Activated CD4-positive, alpha-beta memory T cell treated with anti-CD3 and anti-CD28 coated beads, Interleukin-2, amount 10 ng/mL, durations not matched to agents 7 days and 5 days (primary cell): ENCODE results near the gene SERTM1. TPM values are rescaled to one million over a fixed set of nuclear protein-coding genes. Genes with fewer than 3 reads are reported as not detected.

ENCODE experiments used
- CTCF ChIA-PET: fragments of 350-600 bp; sonication (Branson Sonifier 250); formaldehyde crosslinking; loops from one replicate; lab custom pipeline; 2021; ENCODE audit warnings: antibody characterized with exemption, inconsistent platforms; lab: Charles Lee
- POLR2A ChIA-PET: fragments of 350-600 bp; sonication (Branson Sonifier 250); formaldehyde crosslinking; loops from one replicate; lab custom pipeline; 2021; ENCODE audit warnings: antibody characterized with exemption; lab: Charles Lee
- DNase-seq: peaks from one replicate; pipeline ENCODE4 v3.0.0-alpha.2; 2020
- H3K27ac Mint-ChIP-seq: one replicate; pipeline ENCODE4 v1.8.0; 2021; ENCODE audit warnings: mild to moderate bottlenecking, mixed read lengths
- H3K27me3 Mint-ChIP-seq: one replicate; pipeline ENCODE4 v1.8.0; 2021; ENCODE audit warnings: mixed read lengths
- H3K36me3 Mint-ChIP-seq: one replicate; pipeline ENCODE4 v1.8.0; 2021; ENCODE audit warnings: low read depth, mixed read lengths
- H3K4me1 Mint-ChIP-seq: one replicate; pipeline ENCODE4 v1.8.0; 2021; ENCODE audit warnings: mixed read lengths
- H3K4me3 Mint-ChIP-seq: one replicate; pipeline ENCODE4 v1.8.0; 2021; ENCODE audit warnings: mild to moderate bottlenecking, mixed read lengths
- H3K9me3 Mint-ChIP-seq: one replicate; pipeline ENCODE4 v1.8.0; 2021; ENCODE audit warnings: mixed read lengths
- total RNA-seq, 2 experiments: library from RNA; stranded (reverse); gene quantifications; one replicate each; pipeline ENCODE4 v1.2.3, GENCODE V29; 2021

SERTM1 gene
- not detected for total RNA-seq

DNA sequence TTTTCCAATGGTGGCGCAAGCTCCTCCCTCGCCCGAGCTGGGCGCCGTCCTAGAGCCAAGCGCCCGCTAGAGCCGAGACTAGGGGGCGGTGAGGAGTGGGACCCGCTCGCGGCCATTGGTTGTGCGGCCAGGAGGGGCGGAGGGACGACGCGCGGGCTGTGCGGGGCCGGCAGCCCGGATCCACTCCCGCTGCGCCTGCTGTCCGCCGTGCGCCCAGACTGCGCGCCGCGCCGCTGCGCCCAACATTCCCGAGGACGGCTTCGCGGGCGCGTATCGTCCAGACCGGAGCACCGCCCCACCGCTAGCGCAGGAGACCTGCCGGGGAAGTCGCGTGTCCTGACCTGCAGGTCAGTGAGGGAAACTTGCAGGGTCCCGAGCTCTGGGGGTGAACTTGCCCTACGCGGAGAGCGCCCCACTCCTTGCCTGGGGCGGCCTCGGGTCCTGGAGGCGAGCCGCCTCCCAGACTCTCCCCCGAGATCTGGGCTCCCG is at the start of gene SERTM1:
Gene SERTM1, plus strand, starts transcription at position 183 of the 489 bp plus-strand sequence. CDS start 21,059 bp downstream, outside the sequence.
- peaks cover 33% of the 10 kb centered on the region for H3K27me3 Mint-ChIP-seq
- peaks cover 6% of the 10 kb centered on the region for H3K9me3 Mint-ChIP-seq
- H3K4me1 Mint-ChIP-seq, result peaks cover 1% of the 10 kb centered on the region
- CTCF ChIA-PET, result no interaction called here
- H3K36me3 Mint-ChIP-seq, result no peaks in the 10 kb centered on the region
- POLR2A ChIA-PET, result no interaction called here
- no peak for DNase-seq
- no peak within 1 kb of the TSS for H3K27ac Mint-ChIP-seq
- H3K4me3 Mint-ChIP-seq, result no peak within 1 kb of the TSS

DNA sequence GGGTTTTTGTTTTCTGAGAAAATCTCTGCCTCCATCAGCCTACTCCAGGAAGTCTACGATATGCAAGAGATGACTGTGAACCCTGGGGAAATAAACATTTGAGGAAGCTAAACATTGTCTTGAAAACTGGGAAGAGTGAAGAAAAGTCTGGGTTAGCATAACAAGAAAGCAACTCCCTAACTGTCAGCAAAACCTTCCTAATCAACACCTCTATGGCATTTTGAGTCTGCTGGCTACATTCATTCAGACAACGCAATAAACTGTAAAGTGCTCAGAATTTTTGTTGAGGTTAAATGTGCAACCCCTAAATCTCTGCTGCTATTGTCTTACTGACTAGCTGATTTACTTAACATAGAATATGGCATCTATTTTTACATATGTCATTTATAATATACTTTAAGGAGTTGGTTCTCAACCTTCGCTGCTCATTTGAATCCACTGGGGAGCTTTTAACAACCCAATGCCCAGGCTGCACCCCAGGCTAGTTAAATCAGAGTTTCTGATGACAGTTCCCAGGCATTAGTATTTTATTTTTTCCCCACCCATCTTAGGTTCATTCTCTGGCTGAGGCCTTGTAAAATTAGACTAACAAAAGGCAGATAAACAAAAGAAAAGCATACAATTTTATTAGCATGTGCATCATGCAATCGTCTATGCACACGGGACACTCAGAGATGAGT is 45.3 kb upstream of the SERTM1 start:
- ChIA-PET CTCF (no interaction called here), POLR2A (no interaction called here)
- Mint-ChIP-seq H3K4me3 (no peak overlapping the region), H3K27me3 (no peaks in the 10 kb centered on the region), H3K9me3 (no peaks in the 10 kb centered on the region), H3K27ac (no peak overlapping the region), H3K36me3 (no peaks in the 10 kb centered on the region), H3K4me1 (no peaks in the 10 kb centered on the region)
- DNase-seq, result no peak

DNA sequence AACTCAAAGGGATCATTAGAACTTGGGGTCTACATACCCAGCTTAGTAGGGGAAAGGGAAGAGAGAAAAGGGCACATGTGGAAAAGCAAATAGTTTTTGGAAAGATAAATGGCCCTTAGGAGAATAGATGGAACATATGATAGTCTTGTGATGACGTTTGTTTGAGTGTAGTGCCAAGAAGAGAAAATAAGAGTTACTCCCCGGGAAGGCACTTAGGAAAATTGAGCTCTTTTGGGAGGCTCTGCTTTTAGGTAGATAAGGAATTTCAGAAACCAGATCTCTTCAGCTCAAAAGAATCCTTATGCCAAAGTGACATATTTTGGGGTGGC is 44.8 kb upstream of the SERTM1 start:
- H3K27me3 Mint-ChIP-seq, result no peaks in the 10 kb centered on the region
- CTCF ChIA-PET, result no interaction called here
- POLR2A ChIA-PET, result no interaction called here
- no peak overlapping the region for H3K4me3 Mint-ChIP-seq
- H3K36me3 Mint-ChIP-seq, result no peaks in the 10 kb centered on the region
- DNase-seq, result no peak
- no peaks in the 10 kb centered on the region for H3K9me3 Mint-ChIP-seq
- no peaks in the 10 kb centered on the region for H3K4me1 Mint-ChIP-seq
- no peak overlapping the region for H3K27ac Mint-ChIP-seq

DNA sequence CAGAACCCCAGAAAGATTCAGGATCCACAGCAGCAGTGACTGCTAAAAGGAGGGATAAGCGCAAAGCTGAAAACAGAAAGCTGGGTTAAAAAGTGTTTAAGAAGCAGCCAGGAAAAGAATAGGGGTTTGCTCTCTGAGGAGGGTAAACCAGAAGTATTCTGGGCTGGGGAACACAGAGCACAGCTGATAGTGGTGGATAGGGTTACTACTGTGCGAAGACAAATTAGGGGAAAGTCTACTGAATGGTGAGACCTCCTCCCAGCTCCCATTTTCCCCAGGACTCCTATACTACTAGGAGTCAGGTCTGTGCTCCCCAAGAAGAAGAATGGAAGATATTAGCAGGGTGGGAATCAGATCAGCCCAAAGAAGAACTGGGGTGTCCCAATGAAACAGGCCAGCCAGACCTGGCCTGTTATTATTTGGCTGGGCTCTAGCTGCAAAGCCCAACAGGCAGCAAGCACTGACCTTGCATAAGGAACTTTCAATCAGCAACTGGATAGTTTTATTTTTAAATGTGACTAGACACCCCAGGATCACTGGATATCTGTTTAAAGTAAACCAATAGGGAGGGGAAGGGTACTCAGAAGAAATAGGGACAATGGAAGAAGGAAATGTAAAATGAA is 43.5 kb upstream of the SERTM1 start:
- H3K9me3 Mint-ChIP-seq, result no peaks in the 10 kb centered on the region
- no peak overlapping the region for H3K27ac Mint-ChIP-seq
- ChIA-PET CTCF (no interaction called here), POLR2A (no interaction called here)
- H3K4me1 Mint-ChIP-seq, result no peaks in the 10 kb centered on the region
- no peak overlapping the region for H3K4me3 Mint-ChIP-seq
- DNase-seq, result no peak
- H3K36me3 Mint-ChIP-seq, result no peaks in the 10 kb centered on the region
- H3K27me3 Mint-ChIP-seq, result no peaks in the 10 kb centered on the region

DNA sequence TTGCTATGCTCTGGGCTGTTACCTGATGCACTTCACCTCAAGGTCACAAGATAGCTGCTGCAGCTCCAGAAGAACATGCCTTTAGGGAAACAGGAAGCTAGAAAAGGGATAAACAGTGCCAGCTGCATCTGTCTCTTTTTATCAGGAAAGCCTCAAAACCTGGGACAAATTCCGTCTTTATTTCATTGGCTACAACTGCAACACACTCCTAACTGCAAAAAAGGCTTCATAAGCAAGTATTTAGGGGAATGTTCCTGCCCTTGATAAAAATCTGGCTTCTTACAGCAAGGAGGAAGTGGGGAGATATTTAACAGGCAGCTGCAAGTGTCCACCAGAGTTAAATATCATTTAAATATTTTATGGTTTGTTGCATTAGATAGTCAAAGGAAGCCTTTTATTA is 34.2 kb upstream of the SERTM1 start:
- H3K36me3 Mint-ChIP-seq, result no peaks in the 10 kb centered on the region
- ChIA-PET CTCF (no interaction called here), POLR2A (no interaction called here)
- H3K27ac Mint-ChIP-seq, result no peak overlapping the region
- no peaks in the 10 kb centered on the region for H3K4me1 Mint-ChIP-seq
- peaks cover 5% of the 10 kb centered on the region for H3K27me3 Mint-ChIP-seq
- no peak overlapping the region for H3K4me3 Mint-ChIP-seq
- no peak for DNase-seq
- no peaks in the 10 kb centered on the region for H3K9me3 Mint-ChIP-seq

DNA sequence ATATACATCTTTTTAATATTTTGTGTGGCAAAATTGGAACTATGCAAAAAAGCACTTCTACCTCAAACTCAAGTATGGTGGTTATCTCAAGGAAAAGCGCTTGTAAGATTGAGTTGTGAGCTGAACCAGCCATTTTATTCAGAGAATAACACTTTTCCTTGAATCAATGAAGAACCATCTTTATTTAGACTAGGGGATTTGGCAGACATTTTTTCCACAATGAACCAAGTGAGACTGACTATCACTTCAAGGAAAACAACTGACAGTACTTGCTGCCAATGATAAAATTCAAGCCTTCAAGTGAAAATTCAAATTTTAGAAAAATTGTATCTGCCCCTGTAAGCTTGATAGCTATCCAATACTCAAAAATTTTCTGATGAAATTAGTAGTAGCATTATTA is 23.2 kb upstream of the SERTM1 start:
- ChIA-PET POLR2A (no interaction called here), CTCF (no interaction called here)
- Mint-ChIP-seq H3K36me3 (no peaks in the 10 kb centered on the region), H3K4me1 (no peaks in the 10 kb centered on the region), H3K27ac (no peak overlapping the region), H3K27me3 (no peaks in the 10 kb centered on the region), H3K9me3 (no peaks in the 10 kb centered on the region), H3K4me3 (no peak overlapping the region)
- no peak for DNase-seq

DNA sequence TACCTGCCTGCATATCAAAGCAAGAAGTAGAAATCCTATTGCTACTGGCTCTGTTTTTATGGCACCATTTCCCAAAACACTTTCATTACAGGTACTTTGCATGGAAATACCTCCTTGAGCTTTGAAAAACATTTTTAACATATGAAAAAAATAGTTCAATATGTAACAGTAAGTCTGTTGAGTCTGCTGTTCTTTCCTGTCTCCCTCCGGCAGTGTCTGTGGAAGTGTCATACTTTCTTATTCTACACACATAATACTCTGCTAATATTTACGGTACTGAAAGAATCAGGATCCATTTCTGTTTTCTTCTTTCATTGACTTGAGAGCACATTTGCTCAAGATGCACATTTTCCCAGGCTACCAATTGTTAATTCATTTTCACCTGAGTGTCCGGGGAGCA is 8.2 kb upstream of the SERTM1 start:
- Mint-ChIP-seq H3K36me3 (no peaks in the 10 kb centered on the region), H3K27ac (no peak overlapping the region), H3K27me3 (no peaks in the 10 kb centered on the region), H3K4me1 (no peaks in the 10 kb centered on the region), H3K4me3 (no peak overlapping the region), H3K9me3 (peaks cover 6% of the 10 kb centered on the region)
- no peak for DNase-seq
- ChIA-PET CTCF (no interaction called here), POLR2A (no interaction called here)

DNA sequence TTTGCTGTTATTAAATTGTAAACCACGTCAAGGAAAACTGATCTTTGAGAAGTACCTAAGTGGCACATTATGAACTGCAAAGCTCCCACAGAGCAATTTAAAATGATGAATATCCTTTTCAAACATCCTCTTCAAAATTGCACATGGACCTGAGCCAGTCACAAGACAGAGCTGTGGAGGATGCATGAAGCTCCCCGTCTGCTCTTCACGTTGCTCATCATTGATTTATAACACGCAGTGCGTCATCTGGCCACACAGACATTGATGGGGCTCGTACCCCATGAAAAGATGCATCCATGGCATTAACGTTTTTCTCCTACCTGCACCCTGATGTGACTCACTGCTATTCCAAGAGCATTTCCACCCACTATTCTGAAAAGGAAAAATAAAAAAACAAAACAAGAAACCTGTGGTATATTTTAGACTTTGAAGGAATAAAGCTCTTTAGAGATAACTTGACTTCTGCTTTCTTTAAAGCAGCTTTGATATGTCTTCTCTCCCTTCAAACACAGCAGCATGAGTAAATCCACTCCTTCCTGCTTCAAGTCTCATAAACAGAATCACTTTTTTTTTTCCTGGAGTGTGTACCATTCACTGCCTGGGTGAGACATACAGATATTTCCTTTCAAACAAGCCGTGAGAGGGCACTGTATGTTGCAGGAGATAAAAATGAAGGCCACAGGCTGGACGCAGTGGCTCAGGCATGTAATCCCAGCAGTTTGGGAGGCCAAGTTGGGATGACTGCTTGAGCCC is 7.2 kb upstream of the SERTM1 start:
- Mint-ChIP-seq H3K27me3 (no peaks in the 10 kb centered on the region), H3K4me3 (no peak overlapping the region), H3K36me3 (no peaks in the 10 kb centered on the region), H3K27ac (no peak overlapping the region), H3K9me3 (peaks cover 6% of the 10 kb centered on the region), H3K4me1 (no peaks in the 10 kb centered on the region)
- CTCF ChIA-PET, result no interaction called here
- POLR2A ChIA-PET, result no interaction called here
- no peak for DNase-seq

DNA sequence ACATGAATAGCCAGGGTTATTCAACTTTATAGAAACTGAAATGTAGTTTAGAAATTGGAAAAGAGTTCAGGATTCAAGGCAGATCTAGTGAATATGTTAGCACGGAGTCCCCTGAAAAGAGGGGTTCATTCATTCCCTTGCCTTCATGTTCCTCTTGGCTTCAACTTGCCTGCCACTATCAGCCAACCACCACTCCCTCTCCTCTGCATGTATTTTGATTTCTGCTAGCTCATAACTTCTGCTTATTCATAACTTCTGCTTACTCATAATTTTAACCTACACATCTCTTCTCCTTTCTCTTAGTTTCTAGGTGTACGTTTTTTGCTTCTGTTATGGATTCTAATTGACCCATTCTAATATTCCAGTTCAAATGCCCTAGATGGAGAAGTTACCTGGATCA is 5.5 kb upstream of the SERTM1 start:
- peaks cover 10% of the 10 kb centered on the region for H3K27me3 Mint-ChIP-seq
- H3K36me3 Mint-ChIP-seq, result no peaks in the 10 kb centered on the region
- no peak overlapping the region for H3K4me3 Mint-ChIP-seq
- no peak for DNase-seq
- ChIA-PET POLR2A (no interaction called here), CTCF (no interaction called here)
- H3K9me3 Mint-ChIP-seq, result peaks cover 6% of the 10 kb centered on the region
- no peak overlapping the region for H3K27ac Mint-ChIP-seq
- H3K4me1 Mint-ChIP-seq, result no peaks in the 10 kb centered on the region

DNA sequence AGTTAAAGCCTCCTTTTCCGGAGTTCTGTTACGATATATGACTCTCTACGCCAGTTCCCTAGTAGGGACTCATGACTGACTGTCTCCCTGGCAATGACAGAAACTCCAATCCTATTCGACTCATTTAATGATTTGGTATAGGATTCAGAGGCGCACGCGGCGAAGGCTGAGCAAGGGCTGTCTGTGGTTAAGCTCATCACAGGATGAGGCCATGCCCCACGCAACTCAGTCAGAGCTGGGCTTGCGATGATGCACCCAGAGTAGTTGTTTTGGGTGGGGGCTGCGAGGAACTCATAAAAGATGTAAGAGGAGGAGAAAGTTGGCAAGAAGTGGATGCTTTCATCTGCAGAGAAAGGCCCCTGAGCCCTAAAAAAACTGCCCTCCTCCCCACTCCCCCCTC is 468 bp upstream of the SERTM1 start:
- H3K4me3 Mint-ChIP-seq, result no peak overlapping the region
- ChIA-PET CTCF (no interaction called here), POLR2A (no interaction called here)
- no peaks in the 10 kb centered on the region for H3K36me3 Mint-ChIP-seq
- peaks cover 33% of the 10 kb centered on the region for H3K27me3 Mint-ChIP-seq
- DNase-seq, result no peak
- H3K4me1 Mint-ChIP-seq, result peaks cover 1% of the 10 kb centered on the region
- H3K27ac Mint-ChIP-seq, result no peak overlapping the region
- peaks cover 6% of the 10 kb centered on the region for H3K9me3 Mint-ChIP-seq

DNA sequence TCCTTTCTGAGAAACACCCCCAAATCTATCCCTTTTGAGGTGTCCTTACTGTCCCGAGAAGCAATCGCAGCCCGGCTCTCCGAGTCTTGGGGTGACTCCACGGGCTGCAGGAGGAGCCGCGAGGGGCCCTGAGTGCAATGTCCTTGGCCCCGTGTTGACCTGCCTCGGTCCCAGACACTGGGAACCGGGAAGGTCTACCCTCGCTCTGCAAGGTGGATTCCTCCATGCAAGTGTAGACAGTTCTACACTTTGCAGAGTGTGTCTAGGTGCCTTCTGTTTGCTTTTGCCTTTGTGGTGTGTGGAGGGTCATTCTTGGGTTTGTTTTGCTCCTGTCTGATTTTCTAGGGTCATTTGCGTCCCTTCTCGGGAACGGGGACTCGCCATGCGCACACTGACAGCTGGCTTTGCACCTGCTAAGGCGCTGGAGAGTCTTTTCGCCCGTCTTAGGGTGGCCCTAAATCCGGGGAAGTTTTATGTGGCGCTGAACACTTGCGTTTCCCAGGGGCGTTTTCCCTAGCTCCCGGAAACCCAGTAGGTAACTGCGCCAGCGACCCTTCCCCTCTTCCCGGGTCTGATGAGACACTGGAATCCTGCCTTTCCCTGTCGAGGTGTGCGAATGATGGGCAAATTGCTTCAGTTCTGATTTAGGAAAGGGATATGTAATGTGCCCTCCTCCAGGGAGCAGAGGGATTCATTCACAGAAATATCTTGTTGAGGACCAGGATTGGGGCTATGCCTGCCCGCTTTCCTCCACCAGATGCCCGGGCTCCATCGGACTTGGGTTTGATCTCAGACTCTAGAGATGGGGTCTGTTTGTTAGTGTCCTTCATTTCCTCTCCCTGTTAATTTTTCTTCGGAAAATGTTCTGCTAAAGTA is 755 bp downstream of the SERTM1 start:
- no peaks in the 10 kb centered on the region for H3K36me3 Mint-ChIP-seq
- H3K4me1 Mint-ChIP-seq, result peaks cover 1% of the 10 kb centered on the region
- no peak overlapping the region for H3K27ac Mint-ChIP-seq
- peaks cover 5% of the 10 kb centered on the region for H3K9me3 Mint-ChIP-seq
- H3K4me3 Mint-ChIP-seq, result no peak overlapping the region
- H3K27me3 Mint-ChIP-seq, result peaks cover 33% of the 10 kb centered on the region
- POLR2A ChIA-PET, result no interaction called here
- CTCF ChIA-PET, result no interaction called here
- no peak for DNase-seq

DNA sequence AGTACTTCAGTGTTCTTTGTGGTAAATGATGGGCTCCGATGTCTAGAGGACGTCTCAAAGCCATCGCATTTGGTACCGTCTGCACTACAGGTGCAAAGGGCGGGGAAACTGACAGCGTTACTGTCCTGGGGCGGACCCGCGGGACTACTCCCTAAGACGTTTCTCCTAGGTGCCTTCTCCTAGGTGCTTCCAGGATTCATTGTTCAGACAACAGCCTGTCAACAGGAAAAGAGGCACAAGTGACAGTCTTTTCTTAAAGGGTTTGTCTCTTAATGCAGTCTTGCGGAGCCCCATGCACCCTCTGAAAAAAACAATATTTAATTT is 1.4 kb downstream of the SERTM1 start:
- Mint-ChIP-seq H3K36me3 (no peaks in the 10 kb centered on the region), H3K27me3 (peaks cover 33% of the 10 kb centered on the region), H3K27ac (no peak overlapping the region), H3K4me1 (peaks cover 1% of the 10 kb centered on the region), H3K4me3 (no peak overlapping the region), H3K9me3 (peaks cover 2% of the 10 kb centered on the region)
- no peak for DNase-seq
- ChIA-PET CTCF (no interaction called here), POLR2A (no interaction called here)

DNA sequence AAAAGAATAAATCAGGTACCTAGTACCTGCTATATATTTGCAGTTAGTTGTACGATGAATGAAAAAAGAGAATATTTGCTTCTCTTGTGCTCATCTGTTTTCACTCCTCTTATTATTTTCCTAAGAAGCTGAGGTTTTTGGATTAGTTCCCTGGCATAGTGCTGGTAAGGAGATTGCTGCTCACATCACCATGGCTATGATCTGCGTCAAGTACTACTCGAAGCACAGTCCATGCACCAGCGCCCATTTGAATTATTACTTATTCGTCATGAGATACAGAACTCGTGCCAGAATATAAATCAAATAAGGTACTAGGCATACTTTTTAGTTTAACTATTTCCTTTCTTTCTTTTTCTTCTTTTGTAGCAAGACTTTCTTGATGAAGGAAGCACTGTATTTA is 7.1 kb downstream of the SERTM1 start:
- no peaks in the 10 kb centered on the region for H3K36me3 Mint-ChIP-seq
- no peak overlapping the region for H3K27ac Mint-ChIP-seq
- no peaks in the 10 kb centered on the region for H3K4me1 Mint-ChIP-seq
- DNase-seq, result no peak
- peaks cover 2% of the 10 kb centered on the region for H3K27me3 Mint-ChIP-seq
- no peak overlapping the region for H3K4me3 Mint-ChIP-seq
- ChIA-PET POLR2A (no interaction called here), CTCF (no interaction called here)
- H3K9me3 Mint-ChIP-seq, result no peaks in the 10 kb centered on the region
